OCI-LY1 (cell line): Measurements from ENCODE around the gene PLXNA2.

ENCODE experiments used
- EZH2 ChIP-seq: fragments of 200-600 bp; sonication (generic), shearing (Covaris generic); IDR thresholded peaks from 2 replicates; pipeline ENCODE4 v1.8.0; 2017; ENCODE audit warnings: borderline replicate concordance, mixed run types, mild to moderate bottlenecking, antibody characterized with exemption, low read length, moderate library complexity, mixed read lengths
- TF ChIP-seq, protein P1 (sequence below): fragments of 200-600 bp; sonication (generic), shearing (Covaris generic); IDR thresholded peaks from 2 replicates; pipeline ENCODE4 v1.5.1; 2017; ENCODE audit warnings: mild to moderate bottlenecking, antibody characterized with exemption, low read length, moderate library complexity, mixed read lengths

DNA sequence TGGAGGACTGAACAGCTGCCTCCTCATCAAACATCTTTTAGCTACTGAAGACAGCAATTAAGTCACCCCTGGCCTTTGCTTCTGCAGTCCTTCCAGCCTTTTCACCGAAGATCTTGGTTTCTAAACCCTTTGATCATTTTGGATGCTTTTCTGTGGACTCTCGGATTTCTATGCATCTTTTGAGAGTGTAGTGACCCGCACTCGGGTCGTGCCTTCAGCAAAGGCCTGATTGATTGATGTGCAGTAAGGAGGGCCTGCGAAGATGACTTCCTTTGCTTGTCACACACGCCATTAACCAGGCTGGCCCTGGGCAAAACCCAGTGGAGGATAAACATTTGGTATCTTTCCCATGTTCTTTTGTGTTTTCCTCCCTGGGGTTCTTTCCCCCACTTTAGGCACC is 175.8 kb downstream of the PLXNA2 start:
- TF ChIP-seq, protein P1, sequence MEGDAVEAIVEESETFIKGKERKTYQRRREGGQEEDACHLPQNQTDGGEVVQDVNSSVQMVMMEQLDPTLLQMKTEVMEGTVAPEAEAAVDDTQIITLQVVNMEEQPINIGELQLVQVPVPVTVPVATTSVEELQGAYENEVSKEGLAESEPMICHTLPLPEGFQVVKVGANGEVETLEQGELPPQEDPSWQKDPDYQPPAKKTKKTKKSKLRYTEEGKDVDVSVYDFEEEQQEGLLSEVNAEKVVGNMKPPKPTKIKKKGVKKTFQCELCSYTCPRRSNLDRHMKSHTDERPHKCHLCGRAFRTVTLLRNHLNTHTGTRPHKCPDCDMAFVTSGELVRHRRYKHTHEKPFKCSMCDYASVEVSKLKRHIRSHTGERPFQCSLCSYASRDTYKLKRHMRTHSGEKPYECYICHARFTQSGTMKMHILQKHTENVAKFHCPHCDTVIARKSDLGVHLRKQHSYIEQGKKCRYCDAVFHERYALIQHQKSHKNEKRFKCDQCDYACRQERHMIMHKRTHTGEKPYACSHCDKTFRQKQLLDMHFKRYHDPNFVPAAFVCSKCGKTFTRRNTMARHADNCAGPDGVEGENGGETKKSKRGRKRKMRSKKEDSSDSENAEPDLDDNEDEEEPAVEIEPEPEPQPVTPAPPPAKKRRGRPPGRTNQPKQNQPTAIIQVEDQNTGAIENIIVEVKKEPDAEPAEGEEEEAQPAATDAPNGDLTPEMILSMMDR, result no peak
- no peak for TF ChIP-seq EZH2
